NCI-H187 (cell line): Measurements from ENCODE around the gene AGAP4.
"Not testable (repeated sequence)": the region's sequence is repeated elsewhere in the genome, so short reads cannot be mapped to it uniquely, and the experiment has no call there.

Experiments used
- DNase-seq, 2 experiments: peaks; one replicate each; lab custom pipeline; 2025; lab: John Stamatoyannopoulos, UW

Gene AGAP4

DNA sequence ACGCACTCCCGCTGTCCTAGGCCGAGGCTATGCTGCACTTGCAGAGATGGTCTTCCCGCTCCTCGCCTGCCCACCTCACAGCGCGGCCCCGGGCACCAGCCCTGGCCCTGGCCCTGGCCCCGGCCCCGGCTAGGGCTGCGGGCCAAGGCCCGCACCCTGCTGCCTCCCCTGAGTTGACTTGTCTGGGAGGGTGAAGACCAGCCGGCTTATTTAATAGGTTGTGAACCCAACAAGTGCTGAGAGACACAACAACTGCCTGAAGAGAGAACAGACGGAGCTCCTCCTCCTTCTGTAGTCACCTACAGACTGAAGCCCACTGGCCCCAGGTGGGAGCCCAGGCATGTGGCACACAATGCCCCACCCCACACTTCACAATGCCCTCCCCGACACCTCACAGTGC, at the start of gene AGAP4:
Gene AGAP4, minus strand, starts transcription at position 101 of the 400 bp plus-strand sequence. CDS start 153 bp downstream, outside the sequence.
- DNase-seq = not testable (repeated sequence)

DNA sequence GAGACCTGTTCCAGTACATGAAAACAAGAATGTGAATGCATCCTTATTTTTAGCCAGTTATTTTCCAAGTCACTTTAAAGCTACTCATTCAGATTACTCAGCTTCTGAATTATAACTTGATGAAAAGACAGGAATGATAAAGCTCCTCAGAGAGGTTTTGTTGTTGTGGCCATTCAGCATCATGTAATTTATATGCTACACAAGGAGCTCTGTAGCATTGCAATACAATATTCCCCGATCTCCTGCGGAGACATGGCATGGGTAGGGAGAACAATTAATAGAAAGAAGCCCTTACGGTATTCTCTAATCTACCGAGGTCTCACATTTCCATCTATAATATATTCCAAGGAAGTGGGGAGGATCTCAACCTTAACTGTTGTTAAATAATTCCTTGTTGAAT, 43.4 kb upstream of the AGAP4 start:
- DNase-seq = not testable (repeated sequence)

DNA sequence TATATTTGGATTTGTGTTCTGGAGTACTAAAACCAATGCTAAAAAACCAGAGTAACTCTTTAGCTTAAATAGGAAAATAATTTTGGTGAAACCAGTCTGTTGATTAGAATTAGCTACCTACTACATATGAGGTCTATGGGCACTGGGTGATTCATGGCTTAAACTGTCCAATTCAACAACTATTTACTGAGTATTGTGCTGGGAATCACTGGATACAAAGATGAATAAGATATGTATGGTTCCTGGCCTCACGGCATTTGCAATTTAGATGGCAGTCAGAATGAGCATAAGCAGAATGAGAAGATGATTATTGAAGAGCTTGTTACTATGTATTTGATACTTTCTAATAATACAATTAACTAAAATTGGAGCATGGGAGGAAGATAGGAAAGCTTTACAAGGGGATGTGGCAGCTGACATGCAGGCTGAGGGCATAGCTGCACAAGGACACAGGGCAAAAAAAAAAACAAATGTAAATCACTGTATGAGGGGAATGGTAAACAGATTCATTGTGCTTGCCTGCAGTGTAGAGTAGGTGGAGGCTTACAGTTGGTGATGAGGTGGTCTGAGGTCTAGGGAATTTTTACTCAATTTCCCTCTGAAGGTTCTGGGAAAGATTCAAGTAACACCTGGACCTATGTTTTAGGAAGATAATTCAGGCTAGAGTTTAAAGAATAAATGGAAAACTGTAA, 42.4 kb upstream of the AGAP4 start:
- DNase-seq = not testable (repeated sequence)

DNA sequence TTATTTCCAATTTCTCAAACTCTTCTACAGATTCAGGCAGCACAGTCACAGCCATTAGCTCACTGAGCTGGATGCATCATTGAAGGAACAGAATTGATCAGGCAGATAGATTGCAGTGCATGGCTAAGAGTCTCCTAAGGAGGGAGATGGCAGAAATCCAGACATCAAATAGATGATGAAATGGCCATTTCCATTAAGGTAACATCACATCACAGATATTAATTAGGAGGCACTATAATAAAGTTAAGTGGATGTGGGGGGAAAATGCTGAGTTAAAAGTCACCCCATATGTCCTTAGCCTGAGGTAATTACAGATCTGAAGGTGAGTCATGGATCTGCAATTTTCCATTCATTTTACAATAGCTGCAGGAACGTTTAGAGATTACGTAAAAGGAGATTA, 35.6 kb upstream of the AGAP4 start:
- not testable (repeated sequence) for DNase-seq

DNA sequence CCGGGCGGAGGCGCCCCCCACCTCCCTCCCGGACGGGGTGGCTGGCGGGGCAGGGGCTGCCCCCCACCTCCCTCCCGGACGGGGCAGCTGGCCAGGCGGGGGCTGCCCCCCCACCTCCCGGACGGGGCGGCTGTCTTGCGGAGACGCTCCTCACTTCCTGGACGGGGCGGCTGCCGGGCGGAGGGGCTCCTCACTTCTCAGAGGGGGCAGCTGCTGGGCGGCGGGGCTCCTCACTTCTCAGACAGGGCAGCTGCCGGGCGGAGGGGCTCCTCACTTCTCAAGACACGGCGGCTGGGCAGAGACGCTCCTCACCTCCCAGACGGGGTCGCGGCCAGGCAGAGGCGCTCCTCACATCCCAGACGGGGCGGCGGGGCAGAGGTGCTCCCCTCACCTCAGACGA, 18.1 kb upstream of the AGAP4 start:
- not testable (repeated sequence) for DNase-seq

DNA sequence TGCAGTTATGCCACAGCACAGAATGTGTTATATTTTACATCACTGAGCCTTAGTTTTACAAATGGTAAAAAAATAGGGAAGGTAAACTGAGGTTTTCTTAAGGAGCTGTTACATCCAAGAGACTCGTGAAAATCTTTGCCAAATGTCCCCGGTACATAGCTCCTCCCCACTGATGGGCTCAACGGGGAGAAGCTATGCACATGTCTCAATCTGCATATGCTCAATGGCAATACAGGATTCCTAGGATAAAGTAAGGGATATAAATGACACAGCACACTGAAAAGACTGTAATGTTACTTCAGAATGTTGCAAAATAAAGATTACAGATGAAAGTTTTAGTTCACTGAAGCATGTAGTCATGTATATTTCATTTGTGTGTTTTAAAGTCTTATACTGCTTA, 17.0 kb upstream of the AGAP4 start:
- DNase-seq = not testable (repeated sequence)

DNA sequence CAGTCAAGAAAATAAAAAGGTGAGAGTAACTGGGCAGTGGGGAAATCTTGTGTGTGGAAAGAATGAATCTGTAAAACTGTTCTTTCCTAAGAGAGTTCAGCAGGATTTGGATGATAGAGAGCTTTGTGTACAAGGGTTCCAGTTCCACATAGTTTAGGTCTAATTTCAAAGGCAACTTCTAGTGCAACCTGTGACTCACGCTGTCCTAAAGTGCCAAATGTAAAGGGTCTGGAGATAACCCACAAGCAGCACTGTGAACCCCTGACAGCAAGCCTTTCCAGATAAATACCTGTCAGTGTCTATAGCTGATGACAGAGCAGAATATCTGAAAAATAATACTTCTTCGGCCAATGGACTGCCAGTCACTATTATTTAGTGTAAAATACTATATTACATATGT, 16.3 kb upstream of the AGAP4 start:
- not testable (repeated sequence) for DNase-seq

DNA sequence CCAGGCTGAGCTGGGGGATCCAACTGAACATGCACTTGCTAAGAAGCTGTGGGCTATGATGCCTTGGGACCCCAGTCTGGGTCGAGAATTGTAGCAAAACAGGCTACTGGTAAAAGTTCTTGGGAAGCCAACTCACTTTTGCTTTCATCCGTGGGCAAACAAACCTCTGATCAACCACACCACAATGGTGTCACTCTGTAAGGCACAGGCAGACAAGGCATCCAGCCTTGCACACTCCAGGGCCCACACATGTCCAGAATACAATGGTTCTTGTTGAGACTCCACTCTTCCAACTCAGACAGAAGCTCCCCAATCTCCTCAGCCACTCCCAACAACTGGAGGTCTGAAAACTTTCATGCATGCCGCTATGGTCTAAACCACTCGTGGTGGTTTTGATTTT, 10.6 kb upstream of the AGAP4 start:
- DNase-seq = not testable (repeated sequence)

DNA sequence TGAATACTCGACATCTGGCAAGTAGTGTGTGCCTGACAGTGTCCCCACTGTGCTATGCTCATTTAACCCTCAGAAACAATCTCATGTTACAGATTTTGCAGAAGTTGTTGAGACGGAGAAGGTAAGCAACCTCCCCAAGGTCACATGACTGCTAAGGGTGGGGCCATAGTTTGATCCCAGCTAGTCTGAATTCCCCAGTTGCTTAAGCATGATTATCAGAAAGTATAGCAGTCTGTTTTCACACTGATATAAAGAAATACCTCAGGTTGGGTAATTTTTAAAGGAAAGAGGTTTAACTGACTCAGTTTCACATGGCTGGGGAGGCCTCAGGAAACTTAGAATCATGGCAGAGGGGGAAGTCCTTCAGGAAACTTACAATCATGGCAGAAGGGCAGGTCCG, 1.2 kb upstream of the AGAP4 start:
- DNase-seq = not testable (repeated sequence)

DNA sequence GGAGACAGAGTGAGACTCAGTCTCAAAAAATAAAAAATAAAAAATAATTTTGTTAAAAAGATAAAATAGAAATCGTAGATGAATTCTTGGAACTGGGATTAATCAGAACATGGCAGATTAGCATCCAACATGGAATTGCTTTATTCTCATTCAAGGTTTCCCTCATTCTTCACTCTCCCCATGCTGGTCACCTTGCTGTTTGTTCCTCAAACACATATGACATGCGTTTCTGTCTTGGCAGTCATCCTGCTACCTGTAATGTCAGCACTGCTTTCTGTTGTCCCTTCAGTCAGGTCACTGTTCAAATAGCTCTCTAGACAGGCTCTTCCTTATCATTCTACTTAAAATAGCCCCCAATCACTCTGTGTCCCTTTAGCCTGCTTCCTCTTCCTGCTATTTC, 24.4 kb downstream of the AGAP4 start:
- DNase-seq = not testable (repeated sequence)

DNA sequence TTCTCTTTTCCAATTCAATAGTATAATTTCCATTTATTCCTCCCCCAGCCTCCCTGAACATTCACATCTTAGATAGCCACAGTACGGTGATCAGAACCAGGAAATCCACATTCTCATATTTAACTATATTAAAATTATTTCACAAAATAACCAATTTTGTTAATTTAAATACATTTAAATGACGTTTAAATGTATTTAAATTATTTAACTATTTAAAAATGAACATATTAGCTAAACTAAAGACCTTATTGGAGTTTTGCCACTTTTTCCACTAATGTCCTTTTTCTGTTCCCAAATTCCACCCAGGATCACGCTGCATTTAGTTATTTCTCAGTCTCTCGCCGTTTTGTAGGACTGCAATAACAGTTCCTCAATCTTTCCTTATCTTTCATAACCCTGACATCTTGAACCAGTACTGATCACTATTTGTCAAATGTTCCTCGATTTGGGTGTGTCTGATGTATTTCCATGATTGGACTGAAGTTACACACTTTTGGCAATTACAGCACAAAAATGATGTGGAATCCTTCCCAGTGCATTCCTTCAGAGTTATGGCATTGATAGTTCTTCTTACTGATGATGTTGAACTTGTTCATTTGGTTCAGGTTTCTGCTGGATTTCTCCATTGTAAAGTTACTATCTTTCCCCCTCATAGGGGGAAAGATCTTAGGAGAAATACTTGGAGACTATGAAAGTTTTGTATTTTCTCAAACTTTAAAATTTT, 27.0 kb downstream of the AGAP4 start:
- not testable (repeated sequence) for DNase-seq

DNA sequence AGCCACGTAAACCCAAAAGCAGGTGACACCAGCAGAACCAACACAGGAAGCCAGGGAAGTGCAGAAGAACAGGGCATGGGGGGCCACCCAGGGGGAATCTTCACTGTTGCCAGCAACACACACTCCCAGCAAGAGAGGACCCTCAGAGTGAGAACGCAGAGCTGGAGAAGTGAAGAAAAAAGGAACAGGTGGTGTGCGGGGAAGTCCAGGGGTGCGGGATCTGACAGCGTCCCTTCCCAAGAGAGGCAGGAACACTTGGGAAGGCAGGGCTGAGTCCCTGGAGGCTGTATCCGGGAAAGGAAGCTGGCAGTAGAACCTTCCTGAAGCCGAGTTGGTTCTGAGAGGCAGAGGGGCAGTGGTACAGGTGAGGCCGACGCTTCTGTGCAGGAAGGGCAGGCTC, 27.7 kb downstream of the AGAP4 start:
- DNase-seq = no peak

DNA sequence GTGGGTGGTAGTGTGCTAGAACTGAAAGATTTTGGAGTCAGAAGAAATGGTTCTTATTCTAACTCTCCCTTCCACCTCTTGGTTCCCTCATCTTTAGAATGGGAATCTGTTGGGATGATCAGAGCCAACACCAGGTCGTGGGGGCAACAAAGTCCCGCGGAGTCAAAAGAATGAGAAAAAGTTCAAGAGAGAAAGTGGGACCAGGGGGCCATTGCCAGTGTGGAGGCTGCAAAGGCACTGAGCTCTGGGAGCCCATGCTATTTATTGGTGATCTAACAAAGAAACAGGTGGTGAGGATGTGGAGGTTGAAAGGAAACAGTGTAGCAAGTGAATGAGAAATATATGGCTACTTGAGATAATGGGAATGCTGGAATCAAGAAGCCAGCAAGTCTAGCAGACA, 29.4 kb downstream of the AGAP4 start:
- DNase-seq = no peak

DNA sequence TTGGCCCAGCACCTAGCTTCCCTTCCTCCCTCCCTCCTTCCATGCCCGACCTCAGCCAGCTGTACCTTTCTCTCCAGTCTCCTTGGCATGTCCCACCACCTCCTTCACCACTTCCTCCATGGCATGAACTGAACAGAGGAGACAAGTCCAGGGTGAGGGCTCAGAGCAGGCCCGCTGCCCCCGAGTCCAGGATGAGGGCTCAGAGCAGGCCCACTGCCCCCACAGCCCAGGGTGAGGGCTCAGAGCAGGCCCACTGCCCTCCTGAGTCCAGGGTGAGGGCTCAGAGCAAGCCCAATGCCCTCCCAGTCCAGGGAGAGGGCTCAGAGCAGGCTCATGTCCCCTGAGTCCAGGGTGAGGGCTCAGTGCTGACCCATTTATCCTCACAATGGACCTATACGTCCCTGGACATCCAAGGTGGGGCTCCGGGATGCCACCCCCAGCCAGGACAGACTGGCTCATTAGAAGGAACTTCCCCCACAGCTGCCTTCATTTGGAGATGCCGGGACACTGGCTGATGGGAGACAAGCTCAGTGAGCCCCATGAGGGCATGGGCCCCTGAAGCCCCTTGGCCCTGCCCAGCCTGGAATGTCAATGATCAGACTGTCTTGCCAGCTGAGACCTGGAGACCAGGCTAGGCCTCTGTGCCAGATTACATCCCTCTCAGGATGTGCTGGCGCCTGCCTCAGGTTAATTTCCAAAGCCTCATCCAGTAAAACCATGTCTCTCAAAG, 30.0 kb downstream of the AGAP4 start:
- DNase-seq = no peak

DNA sequence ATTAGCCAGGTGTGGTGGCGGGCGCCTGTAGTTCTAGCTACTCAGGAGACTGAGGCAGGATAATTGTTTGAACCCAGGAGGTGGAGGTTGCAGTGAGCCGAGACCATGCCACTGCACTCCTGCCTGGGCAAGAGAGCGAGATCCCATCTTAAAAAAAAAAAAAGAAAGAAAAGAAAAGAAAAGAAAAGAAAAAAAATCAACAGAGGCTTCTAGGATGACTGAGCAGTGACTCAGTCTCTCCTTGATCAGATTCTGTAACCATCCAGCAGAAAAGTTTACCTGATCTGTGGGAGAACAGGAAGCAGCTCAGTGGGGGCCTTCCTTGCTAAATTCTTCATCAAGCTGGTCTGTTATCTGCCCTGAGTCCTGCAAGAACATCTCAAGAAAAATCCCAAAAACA, 33.2 kb downstream of the AGAP4 start:
- DNase-seq = not testable (repeated sequence)

DNA sequence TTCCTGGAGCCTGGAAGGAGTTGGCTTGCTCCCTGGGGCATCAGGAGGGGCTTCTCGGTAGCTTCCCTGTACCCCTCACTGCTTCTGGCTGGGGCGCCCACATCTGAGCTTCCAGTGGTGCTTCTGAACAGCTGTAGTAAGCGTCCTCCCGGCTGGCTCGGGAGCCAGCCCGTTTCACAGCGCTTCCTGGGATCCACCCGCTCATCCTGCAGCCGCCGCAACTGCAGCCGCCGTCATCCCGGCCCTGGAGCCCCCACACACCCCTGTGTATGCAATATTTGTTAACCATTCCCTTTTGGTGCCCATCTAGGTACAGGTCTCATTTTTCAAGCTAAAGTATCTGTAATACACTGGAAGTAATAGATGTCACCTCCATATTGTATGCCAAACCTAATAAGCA, 34.3 kb downstream of the AGAP4 start:
- not testable (repeated sequence) for DNase-seq

DNA sequence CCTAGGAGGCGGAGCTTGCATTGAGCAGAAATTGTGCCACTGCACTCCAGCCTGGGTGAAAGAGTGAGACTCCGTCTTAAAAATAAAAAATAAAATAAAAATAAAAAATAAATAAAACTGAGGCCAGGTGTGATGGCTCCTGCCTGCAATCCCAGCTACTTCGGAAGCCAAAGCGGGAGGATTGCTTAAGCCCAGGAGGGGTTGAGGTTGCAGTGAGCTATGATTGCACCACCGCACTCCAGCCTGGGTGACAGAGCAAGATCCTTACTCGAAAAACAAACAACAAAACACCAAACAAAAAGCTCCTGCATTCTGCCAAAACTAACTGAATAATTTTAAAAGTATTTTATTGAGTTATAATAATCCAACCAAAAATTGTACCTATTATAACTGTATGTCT, 36.2 kb downstream of the AGAP4 start:
- no peak for DNase-seq

DNA sequence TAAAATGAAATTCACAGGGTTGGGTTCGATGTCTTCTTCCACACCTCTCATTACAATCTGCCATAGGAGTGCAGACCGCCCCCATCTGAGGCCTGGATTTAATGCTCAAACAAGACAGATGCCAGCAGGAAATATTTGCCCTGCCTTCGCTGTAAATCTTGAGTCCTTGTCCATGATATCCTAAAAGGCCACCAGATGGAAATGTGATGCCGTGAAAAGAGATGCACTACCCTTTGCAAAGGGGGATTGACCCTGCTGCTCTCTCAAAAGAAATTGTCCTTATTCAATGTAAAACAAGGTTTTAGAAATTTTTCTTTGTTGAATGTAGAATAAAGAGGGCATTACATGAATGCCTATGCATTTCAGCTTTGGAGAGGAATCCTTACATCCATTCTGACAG, 37.5 kb downstream of the AGAP4 start:
- DNase-seq = no peak

DNA sequence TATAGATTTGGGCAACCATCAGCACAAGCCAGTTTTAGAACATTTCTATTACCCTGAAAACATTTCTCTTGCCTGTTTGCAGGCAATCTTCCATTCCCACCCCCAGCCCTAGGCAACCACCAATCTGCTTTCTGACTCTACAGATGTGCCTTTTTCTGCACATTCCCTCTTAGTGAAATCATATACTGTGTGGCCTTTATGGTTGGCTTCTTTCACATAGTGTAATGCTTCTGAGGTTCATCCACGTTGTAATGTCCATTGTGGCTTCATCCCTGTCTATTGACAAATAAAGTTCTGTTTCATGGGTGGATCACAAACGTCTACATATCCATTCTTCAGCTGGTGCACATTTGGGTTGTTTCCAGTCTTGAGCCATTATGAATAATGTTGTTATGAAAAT, 42.3 kb downstream of the AGAP4 start:
- DNase-seq = not testable (repeated sequence)

DNA sequence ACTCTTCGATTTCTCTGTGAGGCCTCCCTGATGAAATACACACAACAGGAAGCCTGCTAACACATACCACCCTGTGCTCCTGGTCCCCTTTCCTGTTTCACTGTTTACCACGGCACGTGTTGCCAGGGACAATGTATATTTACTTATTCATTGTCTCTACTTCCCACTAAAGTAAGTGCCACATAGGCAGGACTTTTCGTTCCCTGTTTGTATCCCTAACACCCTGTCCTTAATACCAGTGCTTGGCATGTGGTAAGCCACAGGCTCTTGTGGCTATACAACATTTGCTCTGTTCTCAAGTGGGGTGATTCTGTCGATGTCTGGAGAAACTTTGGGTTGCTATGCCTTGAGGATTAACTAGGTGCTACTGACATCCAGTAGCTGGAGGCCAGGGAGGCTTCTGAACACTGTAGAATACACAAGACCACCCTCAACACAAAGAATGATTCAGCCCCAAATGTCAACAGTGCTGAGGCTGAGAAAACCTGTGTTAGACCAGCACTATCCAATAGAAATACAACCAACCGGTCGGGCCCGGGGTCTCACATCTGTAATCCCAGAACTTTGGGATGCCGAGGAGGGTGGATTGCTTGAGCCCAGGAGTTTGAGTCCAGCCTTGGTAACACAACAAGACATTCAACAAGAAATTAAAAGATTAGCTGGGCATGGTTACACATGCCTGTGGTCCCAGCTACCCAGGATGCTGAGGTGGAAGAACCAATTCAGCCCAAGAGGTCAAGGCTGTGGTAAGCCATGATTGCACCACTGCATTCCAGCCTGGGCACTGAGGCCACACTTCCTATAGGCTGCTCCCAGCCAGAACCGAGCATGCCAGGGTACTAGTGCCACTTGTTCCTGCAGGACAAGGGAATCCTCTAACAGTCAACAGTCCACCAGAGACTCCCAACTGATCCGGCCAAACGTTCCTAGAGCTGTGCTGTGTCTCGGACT, 44.0 kb downstream of the AGAP4 start:
- not testable (repeated sequence) for DNase-seq

DNA sequence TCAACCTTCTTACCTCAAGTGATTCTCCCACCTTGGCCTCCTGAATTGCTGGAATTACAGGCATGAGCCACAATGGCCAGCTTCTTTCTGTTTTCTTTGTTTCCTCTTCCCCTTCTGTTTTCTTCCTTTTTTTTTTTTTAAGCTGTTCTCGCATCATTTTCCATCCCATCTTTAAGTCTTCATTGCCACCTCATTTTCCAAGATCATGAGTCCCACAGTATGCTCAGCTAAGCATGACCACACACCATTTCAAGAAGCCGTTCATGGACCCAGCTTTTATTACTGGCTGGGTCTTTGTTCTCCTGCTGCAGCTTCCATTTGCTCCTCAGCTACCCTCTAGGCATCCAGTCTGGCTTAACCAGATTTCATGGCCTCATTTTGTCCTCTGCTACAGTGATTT, 52.5 kb downstream of the AGAP4 start:
- DNase-seq = not testable (repeated sequence)
